Gastrocnemius medialis (tissue), 4 donors: ENCODE measurements around the gene SUPT20HL1.

ENCODE experiments used
- CTCF ChIP-seq, 5 experiments: fragments of 450-650 bp in 3 of 5; fragments of 200-600 bp in 2 of 5; sonication (generic) in 2 of 5; IDR thresholded peaks in 4 of 5; conservative IDR thresholded peaks in 1 of 5; 1 replicate in 4 of 5; 2 replicates in 1 of 5; pipeline ENCODE4 v1.5.1; 2016 to 2019; ENCODE audit warnings: antibody characterized with exemption in 5 of 5, mild to moderate bottlenecking in 3 of 5, moderate library complexity in 3 of 5
- POLR2A ChIP-seq, 2 donors: fragments of 450-650 bp; IDR thresholded peaks; one replicate each; pipeline ENCODE4 v1.6.1; 2017; ENCODE audit warnings: antibody characterized with exemption in 2 of 2, mild to moderate bottlenecking in 2 of 2, moderate library complexity in 2 of 2

- no peak for TF ChIP-seq POLR2A (IDR thresholded peaks at IDR 0.05)
- TF ChIP-seq CTCF (IDR thresholded peaks at IDR 0.05 in 4 of 5, conservative IDR thresholded peaks at IDR 0.05 in 1 of 5): no peak
Observed at GRCh38 chrX:24372021-24372763, 11.8 kb downstream of the SUPT20HL1 start.
